Mesenteric fat pad (tissue), 1 donor: ENCODE measurements around the gene CMC4. TPM values are rescaled to one million over a fixed set of nuclear protein-coding genes. Genes with fewer than 3 reads are reported as not detected.

ENCODE experiments used
- DNase-seq: peaks from one replicate; pipeline ENCODE4 v3.0.0-alpha.2; 2020; ENCODE audit warnings: low spot score
- total RNA-seq: library from RNA; stranded (reverse); fragmentation: NEBNext Ultra II Directional; extraction: Animal tissue kit (Norgen Biotek cat#: 25700); gene quantifications from one replicate; pipeline ENCODE4 v1.2.1, GENCODE V29; 2021
- donor health status: DM: yes; HTN: yes; CAD: no.

CMC4 gene
- total RNA-seq, 1 donor from 2014 or later: 6.8 TPM

DNA sequence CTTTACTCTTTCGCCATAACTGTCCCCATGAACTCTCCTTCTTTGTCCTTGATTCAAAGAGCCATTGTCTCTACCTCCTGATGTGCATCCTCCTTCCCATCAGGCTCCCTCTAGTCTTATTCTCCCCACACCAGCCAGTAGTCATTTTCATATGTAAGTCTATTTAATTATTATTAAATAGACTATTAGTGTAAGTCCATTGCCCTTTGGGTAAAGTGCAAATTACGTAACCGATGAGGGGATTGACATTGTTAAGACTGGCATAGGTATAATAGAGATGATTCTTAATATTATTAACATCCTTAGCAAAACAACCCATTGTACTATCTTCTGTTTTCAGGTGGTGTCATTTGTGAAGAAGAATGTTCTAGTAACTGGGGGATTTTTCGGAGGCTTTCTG, 16.7 kb downstream of the CMC4 start:
- no peak for DNase-seq

DNA sequence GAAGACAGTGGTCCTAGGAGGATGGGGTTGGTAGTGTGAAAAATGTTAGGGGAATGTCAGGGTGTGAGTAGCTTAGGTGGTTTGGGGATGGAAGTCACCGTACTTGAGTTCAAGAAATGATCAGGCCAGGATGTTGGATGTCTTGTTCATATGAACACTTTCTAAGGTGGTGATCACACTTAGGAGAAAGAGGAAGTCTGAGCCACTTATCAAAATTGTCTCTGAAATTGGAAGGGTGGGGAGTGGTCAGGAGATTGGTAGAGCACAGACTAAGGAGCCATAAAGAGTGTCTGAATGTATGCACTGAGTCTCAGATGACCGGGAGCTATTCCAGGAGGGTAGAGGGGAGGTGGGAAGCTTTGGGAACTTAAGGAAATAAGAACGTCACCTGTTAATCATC, 17.3 kb downstream of the CMC4 start:
- DNase-seq: no peak

- DNase-seq: no peak
Observed at GRCh38 chrX:155052738-155053498, 18.0 kb downstream of the CMC4 start.

DNA sequence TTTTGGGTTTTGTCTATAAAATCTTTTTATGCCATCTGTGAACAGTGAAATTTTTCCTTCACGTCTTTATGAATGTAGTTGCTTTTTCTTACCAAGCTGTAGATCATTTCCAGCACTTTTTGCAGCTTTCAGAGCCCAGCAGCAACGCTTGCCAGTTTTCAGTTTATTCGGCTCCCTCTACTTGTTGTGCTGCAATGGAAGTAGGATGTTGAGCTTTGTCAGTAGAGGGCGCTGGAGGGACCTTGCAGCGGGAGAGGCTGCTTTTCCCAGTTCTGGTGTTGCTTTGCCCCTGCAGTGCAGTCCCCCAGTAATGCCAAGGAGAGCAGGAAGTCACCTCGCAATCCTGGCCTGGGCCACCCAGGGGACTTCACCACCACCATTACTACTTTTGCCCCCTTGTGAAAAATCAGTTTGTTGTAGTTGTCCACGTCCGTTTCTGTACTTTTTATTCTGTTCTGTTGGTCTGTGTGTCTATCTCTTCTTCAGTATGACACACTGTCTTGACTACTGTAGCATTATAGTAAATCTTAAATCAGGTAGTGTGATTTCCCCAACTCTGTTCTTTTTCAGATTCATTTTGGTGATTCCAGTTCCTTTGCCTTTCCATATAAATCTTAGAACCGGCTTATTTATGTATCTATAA, 21.8 kb downstream of the CMC4 start:
- no peak for DNase-seq

- DNase-seq: no peak
Observed at GRCh38 chrX:155046811-155047528, 24.0 kb downstream of the CMC4 start.

- DNase-seq: no peak
Observed at GRCh38 chrX:155046129-155046810, 24.7 kb downstream of the CMC4 start.

- no peak for DNase-seq
Observed at GRCh38 chrX:155035688-155036087, 35.2 kb downstream of the CMC4 start.

GRCh38 chrX:155031657-155032056, 39.3 kb downstream of the CMC4 start:
- no peak for DNase-seq

DNA sequence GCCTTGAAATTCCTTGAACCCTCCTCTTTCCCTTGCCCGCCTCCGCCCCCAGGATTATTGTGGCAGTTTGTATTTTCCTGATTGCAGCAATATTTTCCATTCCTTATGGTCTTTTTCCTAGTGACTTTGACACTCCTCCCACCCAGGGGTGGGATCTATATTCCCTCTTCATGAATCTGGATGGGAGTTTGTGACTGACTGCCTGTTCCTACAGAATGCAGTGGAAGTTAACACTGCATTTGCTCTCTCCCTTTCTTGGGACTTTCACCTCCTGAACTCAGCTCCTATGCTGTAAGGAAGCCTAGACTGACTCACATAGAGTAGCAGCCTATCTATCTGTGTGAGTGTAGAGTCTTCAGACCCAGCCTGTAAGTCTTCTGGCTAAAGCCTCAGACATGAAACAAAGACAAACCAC, 42.1 kb downstream of the CMC4 start:
- DNase-seq: no peak

- no peak for DNase-seq
Observed at GRCh38 chrX:155028129-155028528, 42.8 kb downstream of the CMC4 start.

GRCh38 chrX:155027509-155028066, 43.3 kb downstream of the CMC4 start:
- DNase-seq: no peak

- DNase-seq: peak; percentile 96
Observed at GRCh38 chrX:155026727-155027508, 44.0 kb downstream of the CMC4 start, which contains the start of gene FUNDC2. Gene FUNDC2 (plus strand): TSS chrX:155026844. CDS start chrX:155026939, 95 bp downstream.

GRCh38 chrX:155026420-155026726, 44.6 kb downstream of the CMC4 start:
- no peak for DNase-seq

DNA sequence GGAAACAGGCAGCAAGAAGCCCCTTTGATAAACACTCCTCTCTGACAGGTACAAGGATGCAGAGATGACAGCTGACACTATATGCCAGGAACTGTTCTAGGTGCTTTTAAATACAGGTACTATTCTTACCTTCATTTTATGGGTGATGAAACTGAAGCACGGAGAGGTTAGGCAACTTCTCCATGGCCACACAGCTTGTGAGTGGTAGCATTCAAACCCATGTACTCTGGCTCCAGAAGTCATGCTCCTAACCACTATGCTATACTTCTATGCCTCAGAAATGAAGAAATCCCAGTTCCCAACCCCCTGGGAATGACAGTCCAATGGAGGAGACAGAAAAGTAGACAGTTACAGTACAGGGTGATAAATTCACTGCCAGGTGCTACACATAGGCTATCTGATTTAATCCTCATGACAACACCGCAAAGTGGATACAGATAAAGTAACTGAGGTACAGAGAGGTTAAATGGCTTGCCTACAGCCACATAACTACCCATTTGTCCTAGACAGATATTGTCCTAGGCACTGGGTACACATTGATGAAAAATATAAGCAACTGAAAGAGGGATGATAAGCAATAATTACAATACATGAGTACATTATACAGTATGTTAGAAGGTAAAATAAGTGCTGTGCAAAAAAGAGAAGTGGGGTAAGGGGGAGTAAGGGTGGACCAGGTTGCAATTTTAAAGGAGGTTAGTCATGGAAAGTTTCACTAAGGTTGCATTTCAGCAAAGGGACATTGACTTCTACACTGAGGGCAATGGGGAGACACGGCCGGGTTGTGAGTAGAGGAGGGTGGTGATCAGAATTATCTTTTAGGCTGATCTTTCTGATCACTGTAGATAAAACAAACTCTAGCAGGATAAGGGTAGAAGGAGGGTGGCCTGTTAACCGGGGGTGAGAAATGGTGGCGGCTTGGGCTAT, 46.8 kb downstream of the CMC4 start:
- DNase-seq: no peak

DNA sequence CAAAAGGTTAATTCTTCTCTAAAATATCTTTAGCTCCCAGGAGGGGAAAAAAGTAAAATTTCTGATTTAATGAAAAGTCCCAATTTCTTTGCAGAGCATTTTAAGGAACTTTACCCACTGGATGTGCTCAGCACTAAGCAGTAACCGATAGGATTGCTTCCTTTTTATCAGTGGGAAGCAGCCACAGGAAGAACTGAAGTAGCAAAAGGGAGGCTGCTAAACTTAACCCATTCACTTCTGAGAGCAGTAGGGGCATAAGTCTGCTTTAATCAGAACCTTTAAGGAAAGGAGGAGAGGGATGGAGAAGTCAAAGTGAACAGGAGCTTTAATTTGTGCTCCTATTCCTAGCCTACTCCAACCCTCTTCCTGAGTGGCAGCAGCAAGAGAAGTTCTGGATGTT, 48.4 kb downstream of the CMC4 start, which contains the start of gene F8:
Gene F8 (minus strand): TSS at position 139 of the 400 bp plus-strand sequence. CDS start 171 bp downstream, outside the sequence.
- no peak for DNase-seq

- DNase-seq: no peak
Observed at GRCh38 chrX:155020591-155020990, 50.3 kb downstream of the CMC4 start.
